Astrocyte (in vitro differentiated cells and primary cell): ENCODE results near the gene NCAM2. TPM values are rescaled to one million over a fixed set of nuclear protein-coding genes. Genes with fewer than 3 reads are reported as not detected.

Source experiments
- DNase-seq: peaks from one replicate; pipeline ENCODE4 v3.0.0-alpha.2; 2010; ENCODE audit warnings: low read depth
- FAIRE-seq: peaks from 2 replicates; lab custom pipeline; 2011; peaks lifted over from hg19 to GRCh38; lab: Jason Lieb, UNC
- H2AFZ ChIP-seq: 2 replicates; pipeline ENCODE4 v1.6.0; 2012; ENCODE audit warnings: low read depth, low read length, inconsistent platforms
- H3K27ac ChIP-seq: 2 replicates; pipeline ENCODE4 v1.5.1; 2011; ENCODE audit warnings: low read depth, low read length, inconsistent platforms
- H3K27me3 ChIP-seq: 2 replicates; pipeline ENCODE4 v1.6.0; 2011; ENCODE audit warnings: low read length, inconsistent platforms; ENCODE audit not compliant: insufficient read depth
- H3K36me3 ChIP-seq: 2 replicates; pipeline ENCODE4 v1.5.1; 2011; ENCODE audit warnings: low read length, inconsistent platforms; ENCODE audit not compliant: insufficient read depth
- H3K4me1 ChIP-seq: 2 replicates; pipeline ENCODE4 v1.5.1; 2011; ENCODE audit warnings: low read length, inconsistent platforms; ENCODE audit not compliant: insufficient read depth
- H3K4me2 ChIP-seq: 2 replicates; pipeline ENCODE4 v1.6.0; 2012; ENCODE audit warnings: low read length, inconsistent platforms
- H3K4me3 ChIP-seq: 2 replicates; pipeline ENCODE4 v1.5.1; 2011; ENCODE audit warnings: low read depth, mild to moderate bottlenecking, low read length, inconsistent platforms; ENCODE audit not compliant: insufficient read depth
- H3K79me2 ChIP-seq: 2 replicates; pipeline ENCODE4 v1.6.0; 2012; ENCODE audit warnings: mild to moderate bottlenecking, low read length, inconsistent platforms; ENCODE audit not compliant: insufficient read depth
- H3K9ac ChIP-seq: 2 replicates; pipeline ENCODE4 v1.6.0; 2012; ENCODE audit warnings: mild to moderate bottlenecking, low read length, inconsistent platforms
- H3K9me3 ChIP-seq: 2 replicates; pipeline ENCODE4 v1.5.1; 2012; ENCODE audit warnings: low read depth, mild to moderate bottlenecking, low read length, inconsistent platforms; ENCODE audit not compliant: insufficient read depth
- H4K20me1 ChIP-seq: 2 replicates; pipeline ENCODE4 v1.6.0; 2012; ENCODE audit warnings: low read length, inconsistent platforms; ENCODE audit not compliant: insufficient read depth
- H3K27ac Mint-ChIP-seq: one replicate; pipeline ENCODE4 v1.8.0; 2021; ENCODE audit warnings: mild to moderate bottlenecking, mixed read lengths; ENCODE audit not compliant: unreplicated experiment
- H3K27me3 Mint-ChIP-seq: one replicate; pipeline ENCODE4 v1.8.0; 2021; ENCODE audit warnings: low read depth, mixed read lengths; ENCODE audit not compliant: unreplicated experiment
- H3K36me3 Mint-ChIP-seq: one replicate; pipeline ENCODE4 v1.8.0; 2021; ENCODE audit warnings: low read depth, mixed read lengths; ENCODE audit not compliant: unreplicated experiment
- H3K4me1 Mint-ChIP-seq: one replicate; pipeline ENCODE4 v1.8.0; 2021; ENCODE audit warnings: low read depth, mixed read lengths; ENCODE audit not compliant: unreplicated experiment
- H3K4me3 Mint-ChIP-seq: one replicate; pipeline ENCODE4 v1.8.0; 2021; ENCODE audit warnings: mild to moderate bottlenecking, moderate library complexity, mixed read lengths; ENCODE audit not compliant: unreplicated experiment
- H3K9me3 Mint-ChIP-seq: one replicate; pipeline ENCODE4 v1.8.0; 2021; ENCODE audit warnings: mild to moderate bottlenecking, mixed read lengths; ENCODE audit not compliant: unreplicated experiment
- EZH2 ChIP-seq: IDR thresholded peaks from 2 replicates; pipeline ENCODE4 v1.6.1; 2012; ENCODE audit warnings: mild to moderate bottlenecking, low read length, inconsistent platforms; ENCODE audit not compliant: insufficient read depth
- total RNA-seq: library from RNA; stranded (reverse); gene quantifications from 2 replicates; pipeline ENCODE4 v1.2.1, GENCODE V29; 2021
- TF ChIP-seq, protein P1 (sequence below): IDR thresholded peaks from 2 replicates; pipeline ENCODE4 v1.5.1; 2011; ENCODE audit warnings: low read depth, mild to moderate bottlenecking, inconsistent platforms, low read length, moderate library complexity; ENCODE audit not compliant: insufficient read depth

The NCAM2 gene
- total RNA-seq, 1 donor from 2014 or later, result 6.8 TPM

DNA sequence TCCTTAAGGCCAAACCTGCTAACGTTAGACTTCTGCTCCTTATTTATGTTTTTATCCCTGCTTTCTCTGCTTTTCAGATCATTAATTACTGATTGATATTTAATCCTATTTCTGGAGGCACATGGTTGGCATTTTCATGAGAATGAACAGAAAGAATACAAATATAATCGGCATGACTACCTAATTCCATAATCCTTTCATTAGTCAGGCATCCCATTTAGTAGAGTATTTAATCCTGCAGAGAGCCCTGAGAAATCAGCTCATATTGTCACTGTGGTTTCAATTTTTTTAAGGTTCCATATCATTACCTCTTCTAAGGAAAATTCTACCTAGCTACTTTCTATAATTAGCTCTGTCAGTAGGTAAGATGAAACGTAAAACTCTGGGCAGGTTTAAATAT, 238.8 kb downstream of the NCAM2 start:
- Mint-ChIP-seq H3K9me3 (no peaks in the 10 kb centered on the region), H3K27ac (no peak overlapping the region), H3K36me3 (no peaks in the 10 kb centered on the region), H3K4me1 (peaks cover 5% of the 10 kb centered on the region), H3K27me3 (no peaks in the 10 kb centered on the region), H3K4me3 (no peak overlapping the region)
- Histone ChIP-seq H3K9me3 (no peaks in the 10 kb centered on the region), H3K79me2 (no peaks in the 10 kb centered on the region), H3K4me3 (no peak overlapping the region), H3K27ac (no peak overlapping the region), H2AFZ (no peak overlapping the region), H3K36me3 (no peaks in the 10 kb centered on the region), H4K20me1 (no peaks in the 10 kb centered on the region), H3K9ac (no peak overlapping the region), H3K4me1 (no peaks in the 10 kb centered on the region), H3K27me3 (no peaks in the 10 kb centered on the region), H3K4me2 (no peak overlapping the region)
- TF ChIP-seq, protein P1, sequence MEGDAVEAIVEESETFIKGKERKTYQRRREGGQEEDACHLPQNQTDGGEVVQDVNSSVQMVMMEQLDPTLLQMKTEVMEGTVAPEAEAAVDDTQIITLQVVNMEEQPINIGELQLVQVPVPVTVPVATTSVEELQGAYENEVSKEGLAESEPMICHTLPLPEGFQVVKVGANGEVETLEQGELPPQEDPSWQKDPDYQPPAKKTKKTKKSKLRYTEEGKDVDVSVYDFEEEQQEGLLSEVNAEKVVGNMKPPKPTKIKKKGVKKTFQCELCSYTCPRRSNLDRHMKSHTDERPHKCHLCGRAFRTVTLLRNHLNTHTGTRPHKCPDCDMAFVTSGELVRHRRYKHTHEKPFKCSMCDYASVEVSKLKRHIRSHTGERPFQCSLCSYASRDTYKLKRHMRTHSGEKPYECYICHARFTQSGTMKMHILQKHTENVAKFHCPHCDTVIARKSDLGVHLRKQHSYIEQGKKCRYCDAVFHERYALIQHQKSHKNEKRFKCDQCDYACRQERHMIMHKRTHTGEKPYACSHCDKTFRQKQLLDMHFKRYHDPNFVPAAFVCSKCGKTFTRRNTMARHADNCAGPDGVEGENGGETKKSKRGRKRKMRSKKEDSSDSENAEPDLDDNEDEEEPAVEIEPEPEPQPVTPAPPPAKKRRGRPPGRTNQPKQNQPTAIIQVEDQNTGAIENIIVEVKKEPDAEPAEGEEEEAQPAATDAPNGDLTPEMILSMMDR, result no peak
- no peak for TF ChIP-seq EZH2
- DNase-seq (no peak), FAIRE-seq (no peak)

DNA sequence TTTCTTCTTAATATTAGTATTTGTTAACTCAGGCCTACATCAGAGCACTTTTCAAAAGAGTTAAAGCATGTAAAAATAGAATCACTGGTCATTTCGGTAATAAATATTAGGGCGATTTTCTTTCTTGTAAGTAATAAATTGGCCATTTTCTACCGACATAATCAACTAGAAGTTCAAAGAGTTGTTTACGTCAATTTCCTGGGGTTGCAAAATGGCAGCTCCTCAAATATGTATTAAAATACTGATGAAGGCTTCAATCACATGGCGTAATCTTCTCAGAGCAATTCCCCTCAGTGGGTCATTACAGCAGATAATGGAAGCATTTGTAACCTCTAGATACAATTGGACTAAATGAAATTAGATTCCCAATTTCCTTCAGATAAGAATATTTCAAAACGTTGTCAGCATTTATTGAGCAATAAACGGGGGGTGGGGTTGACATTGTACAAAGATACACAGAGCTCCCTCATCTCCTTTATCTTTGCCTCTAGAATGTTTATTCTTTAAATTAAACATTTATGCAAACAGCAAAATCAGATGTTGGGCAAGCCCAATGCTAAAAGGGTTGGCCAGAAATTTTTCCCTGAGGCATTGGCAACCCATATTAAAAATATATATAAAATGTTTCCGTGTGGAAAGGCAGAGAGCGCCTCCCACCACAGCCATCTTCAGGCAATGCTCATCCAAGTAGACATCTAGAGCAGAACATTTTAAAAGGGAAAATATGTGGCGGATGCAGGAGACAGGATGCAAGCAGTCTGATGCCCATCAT, 240.6 kb downstream of the NCAM2 start:
- no peak overlapping the region for H3K27ac Mint-ChIP-seq
- no peaks in the 10 kb centered on the region for H3K9me3 Mint-ChIP-seq
- H3K4me3 ChIP-seq, result no peak overlapping the region
- no peak overlapping the region for H3K4me3 Mint-ChIP-seq
- no peaks in the 10 kb centered on the region for H3K4me1 ChIP-seq
- H2AFZ ChIP-seq, result no peak overlapping the region
- H3K36me3 Mint-ChIP-seq, result no peaks in the 10 kb centered on the region
- H3K27me3 Mint-ChIP-seq, result no peaks in the 10 kb centered on the region
- DNase-seq, result no peak
- H3K4me1 Mint-ChIP-seq, result peaks cover 2% of the 10 kb centered on the region
- H3K27me3 ChIP-seq, result no peaks in the 10 kb centered on the region
- H3K9ac ChIP-seq, result no peak overlapping the region
- no peaks in the 10 kb centered on the region for H4K20me1 ChIP-seq
- FAIRE-seq, result no peak
- H3K27ac ChIP-seq, result no peak overlapping the region
- H3K9me3 ChIP-seq, result no peaks in the 10 kb centered on the region
- TF ChIP-seq, protein P1, result no peak
- no peak for TF ChIP-seq EZH2
- no peaks in the 10 kb centered on the region for H3K79me2 ChIP-seq
- H3K36me3 ChIP-seq, result no peaks in the 10 kb centered on the region
- H3K4me2 ChIP-seq, result no peak overlapping the region

DNA sequence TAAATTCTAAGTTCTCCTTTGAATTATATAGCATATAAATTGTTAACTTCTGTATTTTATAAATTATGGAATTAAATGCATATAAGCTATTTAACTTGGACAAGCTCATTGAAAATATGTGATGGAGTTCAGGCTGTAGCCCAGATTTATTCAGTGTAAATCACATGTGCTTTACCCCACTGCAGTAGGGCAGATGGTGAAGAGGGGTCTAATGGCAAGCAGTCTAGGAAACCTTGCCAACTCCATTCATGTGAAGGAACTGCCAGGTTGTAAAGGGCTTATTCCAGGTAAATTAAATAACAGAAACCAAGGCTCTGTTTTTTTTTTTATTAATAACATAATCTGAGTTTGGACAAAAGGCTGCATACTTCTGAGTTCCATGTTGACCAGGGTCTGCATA, 243.2 kb downstream of the NCAM2 start:
- no peaks in the 10 kb centered on the region for H3K36me3 Mint-ChIP-seq

More for the DNA sequence above, 243.2 kb downstream of the NCAM2 start:
- Histone ChIP-seq H4K20me1 (no peaks in the 10 kb centered on the region), H3K9ac (no peak overlapping the region), H3K36me3 (no peaks in the 10 kb centered on the region), H3K79me2 (no peaks in the 10 kb centered on the region), H3K9me3 (no peaks in the 10 kb centered on the region), H3K4me3 (no peak overlapping the region), H3K27ac (no peak overlapping the region), H3K4me2 (no peak overlapping the region), H3K4me1 (no peaks in the 10 kb centered on the region), H3K27me3 (no peaks in the 10 kb centered on the region), H2AFZ (no peak overlapping the region)
- H3K4me1 Mint-ChIP-seq, result no peaks in the 10 kb centered on the region
- FAIRE-seq (no peak), DNase-seq (no peak)
- no peak for TF ChIP-seq EZH2
- H3K27ac Mint-ChIP-seq, result no peak overlapping the region
- no peaks in the 10 kb centered on the region for H3K9me3 Mint-ChIP-seq
- H3K4me3 Mint-ChIP-seq, result no peak overlapping the region
- no peaks in the 10 kb centered on the region for H3K27me3 Mint-ChIP-seq
